ENCODE measurements around the gene PTAFR. TPM values are rescaled to one million over a fixed set of nuclear protein-coding genes. Genes with fewer than 3 reads are reported as not detected.

PTAFR gene
- polyA plus RNA-seq, 3 donors from 2014 or later: 1.5 to 9.4 (median 2.6) TPM

DNA sequence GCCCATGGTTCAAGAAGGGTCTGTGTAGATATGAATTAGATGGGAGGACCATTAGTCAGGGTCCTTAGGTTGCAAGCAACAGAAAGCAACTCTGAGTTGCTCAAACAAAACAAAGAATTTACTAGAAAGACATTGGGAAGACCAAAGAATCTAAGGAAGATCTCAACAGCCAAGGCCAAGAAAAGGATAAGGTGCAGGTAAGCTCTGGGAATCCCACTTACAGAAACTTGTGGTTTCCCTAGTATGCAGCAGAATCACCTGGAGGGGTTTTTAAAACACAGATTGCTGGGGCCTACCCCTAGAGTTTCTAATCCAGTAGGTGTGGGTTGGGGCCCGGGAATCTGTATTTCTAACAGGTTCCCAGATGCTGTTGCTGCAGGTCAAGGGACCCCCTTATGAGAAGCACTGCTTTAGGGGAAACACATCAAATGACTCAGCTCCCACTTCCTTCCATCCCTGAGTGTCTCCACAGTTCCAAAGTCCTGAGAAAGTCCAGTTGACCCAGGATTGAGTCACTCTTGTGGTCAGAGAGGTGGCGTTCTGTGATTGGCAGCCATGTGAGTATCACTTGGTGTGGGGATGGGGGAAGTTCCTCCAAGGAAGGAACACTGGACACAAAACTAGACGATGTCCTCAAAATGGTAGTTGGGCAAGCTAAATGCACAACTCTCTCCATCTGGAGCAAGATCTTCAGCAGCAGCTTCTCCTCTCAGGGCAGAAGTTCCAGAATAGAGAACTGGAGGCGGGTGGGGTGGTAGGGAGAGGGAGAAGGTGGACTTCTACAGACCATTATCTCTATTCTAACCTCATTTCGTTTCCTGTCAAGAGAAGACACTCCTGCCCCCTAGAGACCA is 63.9 kb downstream of the PTAFR start:
- H3K9me3 Mint-ChIP-seq: no peaks in the 10 kb centered on the region
- DNase-seq: no peak
- H3K4me1 Mint-ChIP-seq: peaks cover 22% of the 10 kb centered on the region in 2 donors
- H3K36me3 Mint-ChIP-seq: no peaks in the 10 kb centered on the region
- H3K27me3 Mint-ChIP-seq (ENCODE audit: low read depth in 3 of 3): peaks cover 2 to 6% (median 4%) of the 10 kb centered on the region in 3 donors
- H3K27ac Mint-ChIP-seq: peak overlapping the region in 1 of 6 donors; percentile 48
- peak overlapping the region in 1 of 5 donors; percentile 29 for H3K4me3 Mint-ChIP-seq

DNA sequence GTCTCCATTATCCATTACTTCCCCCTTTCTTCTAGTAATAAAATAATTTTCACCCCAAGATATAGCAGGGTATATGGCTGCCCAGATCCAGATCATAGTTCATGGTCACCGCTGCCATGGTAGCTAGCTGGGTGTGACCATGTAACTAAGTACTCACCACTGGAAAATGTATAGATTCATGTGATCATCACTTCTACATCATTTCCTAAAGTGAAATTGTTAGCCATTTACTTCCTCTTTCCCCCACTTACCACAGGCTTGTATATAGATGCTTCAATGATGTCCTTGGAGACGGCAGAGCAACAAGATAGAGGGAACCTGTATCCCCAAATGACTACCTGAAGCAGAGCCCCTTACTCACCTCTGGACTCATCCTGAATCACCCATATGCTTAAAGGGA is 65.3 kb downstream of the PTAFR start:
- H3K36me3 Mint-ChIP-seq: no peaks in the 10 kb centered on the region
- peaks cover 20 to 22% of the 10 kb centered on the region in 2 donors for H3K4me1 Mint-ChIP-seq
- DNase-seq: no peak
- H3K27ac Mint-ChIP-seq: peak overlapping the region in 3 of 6 donors; percentile 36 to 70 (median 49)
- H3K27me3 Mint-ChIP-seq (ENCODE audit: low read depth in 3 of 3): peaks cover 2 to 4% (median 2%) of the 10 kb centered on the region in 3 donors
- H3K4me3 Mint-ChIP-seq: no peak overlapping the region
- no peaks in the 10 kb centered on the region for H3K9me3 Mint-ChIP-seq

DNA sequence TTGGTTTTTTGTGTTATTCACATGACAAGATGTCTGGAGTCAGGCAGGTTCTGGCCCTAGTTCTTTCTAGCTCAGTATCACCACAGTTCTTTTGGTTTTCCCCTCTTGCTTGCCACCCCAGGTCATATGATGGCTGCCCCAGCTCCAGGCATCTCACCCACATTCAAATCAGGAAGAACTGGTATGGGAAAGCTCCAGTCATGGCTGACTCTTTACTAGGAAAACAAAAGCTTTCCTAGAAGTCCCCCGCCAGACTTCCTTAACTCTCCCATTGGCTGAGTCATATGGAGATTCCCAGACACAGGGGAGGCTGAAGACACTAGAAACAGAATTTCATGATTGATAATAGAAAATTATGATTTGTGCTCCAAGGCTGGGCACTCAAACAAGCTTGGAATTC is 65.9 kb downstream of the PTAFR start:
- Mint-ChIP-seq H3K27ac (no peak overlapping the region), H3K27me3 (ENCODE audit: low read depth in 3 of 3) (peaks cover 2 to 4% (median 4%) of the 10 kb centered on the region in 3 donors), H3K4me1 (peaks cover 18 to 20% of the 10 kb centered on the region in 2 donors), H3K4me3 (no peak overlapping the region), H3K9me3 (no peaks in the 10 kb centered on the region), H3K36me3 (no peaks in the 10 kb centered on the region)
- no peak for DNase-seq

DNA sequence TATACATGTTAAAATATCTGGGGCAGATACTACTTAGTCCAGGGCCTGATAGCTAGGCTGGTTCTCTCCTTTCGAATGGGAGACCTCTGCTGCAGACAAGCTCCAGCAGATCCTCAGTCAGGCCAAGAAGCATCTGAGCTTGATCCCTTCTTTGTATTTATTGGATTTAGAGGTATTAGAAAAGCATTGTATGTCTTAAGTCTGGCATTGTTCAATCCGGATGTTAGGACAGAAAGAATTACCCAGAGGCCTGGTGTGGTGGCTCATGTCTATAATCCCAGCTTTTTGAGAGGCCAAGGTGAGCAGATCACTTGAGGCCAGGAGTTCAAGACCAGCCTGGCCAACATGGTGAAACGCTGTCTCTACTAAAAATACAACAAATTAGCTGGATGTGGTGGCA is 66.9 kb downstream of the PTAFR start:
- Mint-ChIP-seq H3K4me3 (no peak overlapping the region), H3K36me3 (no peaks in the 10 kb centered on the region), H3K4me1 (peaks cover 9 to 11% of the 10 kb centered on the region in 2 donors), H3K27ac (peak overlapping the region in 1 of 6 donors; percentile 30), H3K9me3 (no peaks in the 10 kb centered on the region), H3K27me3 (ENCODE audit: low read depth in 3 of 3) (peaks cover 0 to 2% (median 2%) of the 10 kb centered on the region in 3 donors)
- no peak for DNase-seq

DNA sequence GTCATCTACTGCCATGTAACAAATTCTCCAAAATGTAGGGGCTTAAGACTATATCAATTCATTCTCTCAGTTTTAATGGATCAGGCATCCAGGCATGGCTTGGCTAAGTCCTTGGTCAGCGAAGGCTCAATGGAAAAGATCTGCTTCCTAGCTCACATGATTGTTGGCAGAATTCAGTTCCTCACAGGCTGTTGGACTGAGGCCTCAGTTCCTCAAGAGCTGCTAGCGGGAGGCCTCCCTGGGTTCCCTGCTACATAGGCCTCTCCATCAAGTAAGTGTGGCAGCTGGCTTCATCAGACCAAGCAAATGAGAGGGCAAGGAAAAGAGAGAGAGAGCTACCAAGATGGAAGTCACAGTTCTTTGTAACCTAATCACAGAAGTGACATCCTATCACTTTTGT is 68.5 kb downstream of the PTAFR start:
- H3K4me3 Mint-ChIP-seq: no peak overlapping the region
- H3K4me1 Mint-ChIP-seq: peaks cover 5 to 9% of the 10 kb centered on the region in 2 donors
- H3K27ac Mint-ChIP-seq: no peak overlapping the region
- H3K9me3 Mint-ChIP-seq: no peaks in the 10 kb centered on the region
- H3K36me3 Mint-ChIP-seq: no peaks in the 10 kb centered on the region
- DNase-seq: no peak
- H3K27me3 Mint-ChIP-seq (ENCODE audit: low read depth in 3 of 3): peaks cover 0 to 2% (median 2%) of the 10 kb centered on the region in 3 donors

DNA sequence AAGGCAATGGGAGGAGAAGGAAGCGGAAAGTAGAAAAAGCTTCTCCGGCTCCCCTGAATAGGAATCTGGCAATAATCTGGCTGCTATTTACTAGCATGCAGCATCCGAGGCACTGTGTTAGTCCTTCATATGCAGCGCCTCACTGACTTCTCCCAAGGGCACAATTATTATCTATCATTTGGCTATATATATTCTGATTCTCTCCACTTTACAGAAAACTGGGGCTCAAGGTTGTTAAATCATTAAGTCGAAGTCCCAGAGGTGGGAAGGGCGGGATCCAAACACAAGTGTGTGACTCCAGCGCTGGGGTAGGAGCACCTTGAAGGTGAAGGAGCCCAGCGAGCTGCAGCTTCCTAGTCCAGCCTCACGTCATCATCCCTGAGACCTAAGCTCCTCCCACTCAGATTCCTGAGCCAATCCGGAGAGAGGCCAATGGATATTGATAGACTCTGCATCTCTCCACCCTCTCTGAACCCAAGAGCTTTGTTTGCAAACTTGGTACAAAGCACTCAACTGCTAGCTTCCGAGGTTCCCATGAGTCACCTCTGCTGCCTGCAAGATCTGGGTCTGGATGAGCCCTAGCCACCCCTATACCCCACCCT is 71.5 kb downstream of the PTAFR start:
- no peaks in the 10 kb centered on the region for H3K9me3 Mint-ChIP-seq
- DNase-seq: no peak
- H3K36me3 Mint-ChIP-seq: no peaks in the 10 kb centered on the region
- H3K4me3 Mint-ChIP-seq: no peak overlapping the region
- no peaks in the 10 kb centered on the region for H3K4me1 Mint-ChIP-seq
- no peak overlapping the region for H3K27ac Mint-ChIP-seq
- H3K27me3 Mint-ChIP-seq (ENCODE audit: low read depth in 3 of 3): peaks cover 0 to 2% (median 2%) of the 10 kb centered on the region in 3 donors

DNA sequence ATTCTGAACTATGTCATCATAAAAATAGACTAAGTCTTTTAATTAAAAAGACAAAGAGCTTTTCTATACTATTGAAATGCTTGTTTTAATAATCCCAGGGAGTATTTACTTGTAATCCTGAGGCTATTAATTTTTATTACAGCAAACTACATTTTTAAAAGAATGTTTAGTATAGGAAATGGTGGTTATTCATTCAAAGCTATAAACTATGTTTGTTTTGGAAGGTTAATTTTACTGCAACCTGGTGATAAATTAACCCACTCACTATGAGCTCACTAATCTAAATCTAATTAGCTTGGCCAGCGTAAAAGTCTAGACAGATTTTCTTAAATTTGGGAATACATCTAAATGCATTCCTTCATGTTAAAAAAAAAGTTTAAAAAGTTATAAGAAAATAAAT is 74.3 kb downstream of the PTAFR start:
- Mint-ChIP-seq H3K27ac (no peak overlapping the region), H3K27me3 (ENCODE audit: low read depth in 3 of 3) (peaks cover 0 to 2% (median 2%) of the 10 kb centered on the region in 3 donors), H3K4me1 (no peaks in the 10 kb centered on the region), H3K36me3 (no peaks in the 10 kb centered on the region), H3K4me3 (no peak overlapping the region), H3K9me3 (no peaks in the 10 kb centered on the region)
- no peak for DNase-seq

DNA sequence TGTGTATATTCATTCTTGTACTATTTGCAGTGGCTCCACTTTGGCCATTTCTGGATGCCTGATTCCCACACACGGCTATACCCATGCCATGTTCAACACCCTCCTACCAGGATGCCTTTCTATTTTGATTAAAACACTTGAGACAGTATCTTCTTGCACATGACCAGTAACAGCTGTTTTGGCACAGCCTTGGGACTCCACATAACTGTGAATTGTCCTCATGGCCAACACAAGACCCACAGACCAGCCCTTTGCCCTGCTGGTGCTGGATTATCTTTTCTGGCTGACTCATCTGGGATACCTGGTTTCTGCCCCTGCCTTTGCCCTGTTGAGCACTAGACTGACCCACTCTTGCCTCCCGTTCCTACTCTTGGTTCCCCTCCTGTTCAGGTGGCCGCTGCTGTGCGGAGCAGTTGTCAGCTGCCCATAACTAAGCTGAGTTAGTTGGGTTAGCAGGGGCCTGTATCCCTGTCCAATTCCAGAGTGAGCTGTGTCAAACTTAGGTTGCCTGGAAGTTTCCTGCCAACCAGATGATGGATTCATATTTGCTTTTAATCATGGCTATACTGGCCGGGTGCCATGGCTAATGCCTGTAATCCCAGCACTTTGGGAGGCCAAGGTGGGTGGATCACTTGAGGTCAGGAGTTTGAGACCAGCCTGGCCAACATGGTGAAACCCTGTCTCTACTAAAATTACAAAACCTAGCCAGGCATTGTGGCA is 77.3 kb downstream of the PTAFR start:
- no peak overlapping the region for H3K27ac Mint-ChIP-seq
- H3K27me3 Mint-ChIP-seq (ENCODE audit: low read depth in 3 of 3): peaks cover 0 to 4% (median 0%) of the 10 kb centered on the region in 3 donors
- no peak overlapping the region for H3K4me3 Mint-ChIP-seq
- H3K9me3 Mint-ChIP-seq: no peaks in the 10 kb centered on the region
- no peak for DNase-seq
- H3K4me1 Mint-ChIP-seq: no peaks in the 10 kb centered on the region
- no peaks in the 10 kb centered on the region for H3K36me3 Mint-ChIP-seq

Other genes starting within 250 kb of the PTAFR start
- gene SMPDL3B, start 241.7 kb downstream of the PTAFR start, polyA plus RNA-seq: 1 to 10 TPM in 1 of 3 donors, under 1 TPM in 1, not detected in 1; 0.71 to 2.3 TPM
- 10 to 100 TPM; 27.7 to 39.2 (median 37.0) TPM for gene XKR8, start 216.7 kb downstream of the PTAFR start, polyA plus RNA-seq
- 10 to 100 TPM in 1 of 3 donors, 1 to 10 TPM in 2; 7.8 to 15.6 (median 9.3) TPM for gene EYA3, start 88.1 kb downstream of the PTAFR start, polyA plus RNA-seq
- 100 to 1,000 TPM; 197 to 269 (median 205) TPM for gene DNAJC8, start 56.3 kb upstream of the PTAFR start, polyA plus RNA-seq
- gene ATP5IF1, start 59.4 kb upstream of the PTAFR start, polyA plus RNA-seq: 100 to 1,000 TPM; 462 to 960 (median 728) TPM
- gene SESN2, start 82.8 kb upstream of the PTAFR start, polyA plus RNA-seq: 10 to 100 TPM; 10.2 to 23.5 (median 14.0) TPM
- 10 to 100 TPM in 1 of 3 donors, 1 to 10 TPM in 2; 2.3 to 15.8 (median 4.5) TPM for gene MED18, start 152.3 kb upstream of the PTAFR start, polyA plus RNA-seq
- gene PHACTR4, start 193.1 kb upstream of the PTAFR start, polyA plus RNA-seq: 10 to 100 TPM in 1 of 3 donors, 1 to 10 TPM in 2; 4.2 to 22.5 (median 6.9) TPM

All from immature natural killer cell (primary cell).